GM18508 (cell line): ENCODE measurements around the gene HIRIP3.
"Not testable (repeated sequence)": the region's sequence is repeated elsewhere in the genome, so short reads cannot be mapped to it uniquely, and the experiment has no call there.

Experiments used
- ATAC-seq: cut with Tn5 transposase; IDR thresholded peaks from one replicate; pipeline ENCODE4 v1.9.1; 2021; ENCODE audit warnings: moderate number of reproducible peaks; ENCODE audit not compliant: insufficient read depth, unreplicated experiment

The HIRIP3 gene

DNA sequence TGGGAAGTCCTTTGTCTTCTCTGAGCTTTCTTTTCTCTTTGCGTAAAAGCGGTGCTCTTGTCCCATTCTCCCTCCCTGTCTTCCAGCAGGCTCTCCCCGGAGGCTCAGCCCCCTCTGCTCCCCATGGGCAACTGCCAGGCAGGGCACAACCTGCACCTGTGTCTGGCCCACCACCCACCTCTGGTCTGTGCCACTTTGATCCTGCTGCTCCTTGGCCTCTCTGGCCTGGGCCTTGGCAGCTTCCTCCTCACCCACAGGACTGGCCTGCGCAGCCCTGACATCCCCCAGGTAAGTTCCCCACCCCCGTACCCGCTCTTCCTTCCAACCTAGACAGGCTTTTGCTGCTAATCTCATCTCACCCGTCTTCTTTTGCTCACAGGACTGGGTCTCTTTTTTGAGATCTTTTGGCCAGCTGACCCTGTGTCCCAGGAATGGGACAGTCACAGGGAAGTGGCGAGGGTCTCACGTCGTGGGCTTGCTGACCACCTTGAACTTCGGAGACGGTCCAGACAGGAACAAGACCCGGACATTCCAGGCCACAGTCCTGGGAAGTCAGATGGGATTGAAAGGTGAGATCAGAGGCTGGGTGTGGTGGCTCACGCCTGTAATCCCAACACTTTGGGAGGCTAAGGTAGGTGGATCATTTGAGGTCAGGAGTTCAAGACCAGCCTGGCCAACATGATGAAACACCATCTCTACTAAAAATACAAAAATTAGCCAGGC lies 32.2 kb downstream of the HIRIP3 start:
- no peak for ATAC-seq

DNA sequence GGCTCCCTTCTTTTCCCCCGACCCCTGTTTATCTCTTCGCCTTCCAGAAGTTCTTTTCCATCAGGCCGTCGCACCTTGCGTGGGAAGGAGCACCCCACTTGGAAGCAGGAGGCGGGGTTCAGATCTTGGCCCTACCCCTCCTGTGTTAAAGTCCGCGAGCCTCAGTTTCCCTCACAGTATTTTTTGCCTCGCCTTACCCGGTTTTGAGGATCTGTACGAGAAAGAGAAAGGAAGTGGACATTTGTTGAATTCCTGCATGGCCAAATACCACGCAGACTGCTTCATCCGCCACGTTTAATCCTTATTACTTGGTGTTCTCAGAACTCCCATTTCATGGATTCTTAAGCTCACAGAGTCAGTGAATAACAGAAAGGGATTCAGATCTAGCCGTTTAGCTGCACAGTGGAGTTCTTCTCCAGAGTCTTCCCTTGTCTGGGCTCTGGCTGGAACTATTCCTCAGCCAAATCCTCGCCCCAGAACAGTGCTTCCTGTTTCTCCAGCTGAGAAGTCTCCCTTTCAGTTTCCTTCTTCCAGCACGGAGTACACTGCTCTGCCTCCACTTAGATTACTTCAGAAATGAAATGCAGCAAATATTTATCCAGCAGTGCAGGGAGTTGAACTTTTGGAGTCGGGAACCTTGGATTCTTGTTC lies 32.9 kb downstream of the HIRIP3 start:
- ATAC-seq, result no peak

DNA sequence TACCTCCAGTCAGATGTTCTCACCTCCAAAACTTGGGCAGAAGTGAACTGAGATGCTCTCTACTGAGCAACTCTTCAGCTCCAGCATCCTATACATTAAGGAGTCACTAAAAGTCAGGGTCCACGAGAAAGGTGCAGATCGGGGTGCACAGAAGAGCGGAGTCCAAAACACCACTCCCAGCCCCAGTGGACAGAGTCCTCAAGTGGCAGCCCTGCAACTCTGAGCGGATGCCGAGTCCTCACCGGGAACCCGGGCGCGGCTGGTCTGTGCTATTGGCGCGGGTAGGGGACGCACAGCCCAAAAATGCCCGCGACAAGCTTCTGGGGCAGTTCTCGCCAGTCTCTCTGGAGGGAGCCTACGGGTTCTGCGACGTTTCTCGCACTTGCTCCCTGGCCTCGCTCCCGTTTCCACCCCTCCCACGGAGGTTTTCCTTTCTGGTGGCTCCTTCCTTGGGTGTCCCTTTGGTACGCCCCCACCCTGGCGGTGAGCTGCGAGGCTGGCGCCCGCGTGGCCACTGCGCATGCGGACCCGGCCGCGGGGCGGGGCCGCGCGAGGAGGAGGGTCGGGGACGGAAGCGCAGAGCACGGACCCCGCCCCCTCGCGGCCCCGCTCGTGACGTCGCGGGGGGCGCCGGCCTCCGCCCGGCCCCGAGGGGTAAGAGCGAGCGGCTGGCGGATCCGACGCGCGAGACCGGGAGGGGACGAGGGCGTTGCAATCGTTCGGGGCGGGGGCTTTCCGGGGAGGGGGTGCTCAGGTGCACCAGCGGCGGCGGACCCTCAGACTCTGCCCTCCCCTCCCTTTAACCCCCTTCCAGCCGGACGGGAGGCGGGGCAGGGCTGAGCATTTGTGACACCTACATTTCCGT lies 33.7 kb downstream of the HIRIP3 start, which contains the start of gene TMEM219:
Gene TMEM219, plus strand, starts transcription at position 601 of the 865 bp plus-strand sequence. CDS start 1,065 bp downstream, outside the sequence.
- no peak for ATAC-seq

DNA sequence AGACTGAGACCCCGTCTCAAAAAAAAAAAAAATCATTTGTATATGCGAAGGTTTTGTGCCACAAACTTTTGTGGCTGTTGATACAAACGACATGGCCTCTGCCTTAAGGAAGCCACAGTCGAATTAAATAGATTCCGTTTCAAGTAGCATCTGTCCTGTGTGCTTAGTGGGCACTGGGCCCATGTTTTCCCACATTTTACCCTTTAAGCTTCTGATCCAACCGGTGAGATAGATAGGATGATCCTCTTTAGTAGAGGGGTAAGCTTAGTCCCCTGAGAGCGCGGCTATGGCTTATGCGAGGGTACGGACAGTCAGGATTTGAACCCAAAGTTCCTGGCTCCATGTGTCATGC lies 34.3 kb downstream of the HIRIP3 start:
- no peak for ATAC-seq

DNA sequence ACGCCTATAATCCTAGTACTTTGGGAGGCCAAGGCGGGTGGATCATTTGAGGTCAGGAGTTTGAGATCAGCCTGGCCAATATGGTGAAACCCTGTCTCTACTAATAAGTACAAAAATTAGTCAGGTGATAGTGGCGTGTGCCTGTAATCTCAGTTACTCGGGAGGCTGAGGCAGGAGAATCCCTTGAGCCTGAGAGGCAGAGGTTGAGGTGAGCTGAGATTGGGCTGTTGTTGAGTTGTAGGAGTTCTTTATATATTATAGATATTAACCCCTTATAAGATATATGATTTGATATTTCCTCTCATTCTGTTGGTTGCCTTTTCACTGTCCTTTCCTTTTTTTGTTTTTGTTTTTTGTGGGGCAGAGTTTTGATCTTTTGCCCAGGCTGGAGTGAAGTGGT lies 35.6 kb downstream of the HIRIP3 start:
- ATAC-seq, result not testable (repeated sequence)

DNA sequence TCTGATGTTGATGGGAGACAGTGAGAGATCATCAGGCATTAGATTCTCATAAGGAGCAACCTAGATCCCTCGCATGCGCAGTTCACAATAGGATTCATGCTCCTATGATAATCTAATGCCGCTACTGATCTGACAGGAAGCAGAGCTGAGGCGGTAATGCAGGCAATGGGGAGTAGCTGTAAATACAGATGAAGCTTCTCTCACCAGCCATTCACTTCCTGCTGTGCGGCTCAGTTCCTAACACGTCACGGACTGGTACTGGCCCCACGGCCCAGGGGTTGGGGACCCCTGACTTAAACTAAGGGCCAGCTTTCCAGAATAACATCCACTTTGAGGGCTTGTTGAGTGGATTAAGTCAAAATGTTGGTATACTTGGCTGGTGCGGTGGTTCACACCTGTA lies 36.1 kb downstream of the HIRIP3 start:
- ATAC-seq, result no peak

DNA sequence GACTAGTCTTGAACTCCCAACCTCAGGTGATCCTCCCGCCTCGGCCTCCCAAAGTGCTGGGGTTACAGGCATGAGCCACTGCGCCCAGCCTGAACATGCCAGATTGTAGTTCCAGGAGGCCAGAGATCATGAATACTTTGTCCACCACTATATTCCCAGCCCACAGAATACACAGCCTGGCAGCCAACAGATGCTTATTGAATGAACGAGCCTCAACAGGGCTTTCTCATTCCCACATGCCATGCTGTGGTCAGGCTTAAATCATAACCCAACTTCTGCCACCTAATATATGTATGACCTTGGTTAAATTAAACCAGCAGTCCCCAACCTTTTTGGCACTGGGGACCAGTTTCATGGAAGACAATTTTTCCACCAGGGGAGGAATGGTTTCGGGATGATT lies 36.7 kb downstream of the HIRIP3 start:
- ATAC-seq, result no peak

DNA sequence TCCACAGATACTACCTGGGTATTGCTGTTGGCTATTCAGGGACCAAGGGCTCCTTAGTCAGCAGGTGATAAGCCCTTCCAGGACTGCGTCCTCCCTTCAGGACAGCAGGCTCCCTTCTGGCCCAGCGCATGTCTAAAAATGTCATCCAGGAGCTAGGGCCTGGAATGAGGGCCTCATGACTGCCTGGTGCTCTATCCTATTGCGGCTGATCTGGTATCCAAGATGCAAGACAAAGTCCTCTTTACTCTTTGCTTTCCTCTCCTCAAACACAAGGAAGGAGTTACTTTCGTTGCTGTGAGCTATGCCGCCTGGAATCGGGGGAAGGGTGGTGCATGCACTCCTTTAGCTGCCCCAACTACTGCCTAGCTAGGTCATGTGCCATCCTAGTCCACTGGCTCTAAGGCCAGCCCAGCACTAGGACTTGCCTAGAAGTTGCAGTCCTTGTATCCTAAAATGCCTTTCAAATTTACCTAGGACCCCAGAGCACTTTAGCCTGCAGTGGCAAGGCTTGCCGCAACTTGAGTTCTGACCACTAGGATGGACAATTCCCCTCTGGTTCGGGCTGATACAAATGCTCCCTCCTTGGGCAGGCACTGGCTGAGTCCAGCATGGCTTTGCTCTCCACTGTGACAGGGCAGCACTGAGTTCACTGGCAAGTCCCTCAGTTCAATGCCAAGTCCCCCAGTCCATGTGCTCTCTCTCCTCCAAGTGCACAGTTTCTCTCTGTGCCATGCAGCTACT lies 43.6 kb downstream of the HIRIP3 start:
- ATAC-seq, result no peak

DNA sequence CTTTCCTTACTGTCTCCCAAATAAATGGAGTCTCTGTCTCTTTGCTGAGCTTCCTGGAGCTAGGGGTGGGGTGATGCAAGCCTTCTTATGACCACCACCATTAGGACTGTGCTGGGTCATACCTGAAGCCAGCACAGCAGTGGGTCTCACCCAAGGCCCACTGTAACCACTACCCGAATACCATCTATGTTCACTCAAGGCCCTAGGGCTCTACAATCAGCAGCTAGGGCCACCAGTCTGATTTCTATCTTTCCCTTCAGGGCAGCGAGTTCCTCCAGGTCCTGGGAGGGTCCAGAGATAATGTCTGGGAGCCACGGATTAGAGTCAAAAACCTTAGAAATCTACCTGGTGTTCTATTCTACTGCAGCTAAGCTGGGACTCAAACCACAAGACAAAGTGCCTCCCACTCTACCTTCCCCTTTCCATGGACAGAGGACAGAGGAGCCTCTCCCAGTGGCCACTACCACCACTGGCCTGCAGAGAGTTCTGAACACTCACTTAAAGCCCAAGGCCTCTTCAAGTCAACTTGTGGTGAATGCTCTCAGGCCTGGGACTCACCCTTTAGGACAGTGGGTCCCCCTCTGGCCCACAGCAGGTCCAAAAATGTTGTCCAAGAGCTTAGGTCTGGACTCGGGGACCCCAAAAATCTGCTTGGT lies 44.5 kb downstream of the HIRIP3 start:
- ATAC-seq, result no peak

DNA sequence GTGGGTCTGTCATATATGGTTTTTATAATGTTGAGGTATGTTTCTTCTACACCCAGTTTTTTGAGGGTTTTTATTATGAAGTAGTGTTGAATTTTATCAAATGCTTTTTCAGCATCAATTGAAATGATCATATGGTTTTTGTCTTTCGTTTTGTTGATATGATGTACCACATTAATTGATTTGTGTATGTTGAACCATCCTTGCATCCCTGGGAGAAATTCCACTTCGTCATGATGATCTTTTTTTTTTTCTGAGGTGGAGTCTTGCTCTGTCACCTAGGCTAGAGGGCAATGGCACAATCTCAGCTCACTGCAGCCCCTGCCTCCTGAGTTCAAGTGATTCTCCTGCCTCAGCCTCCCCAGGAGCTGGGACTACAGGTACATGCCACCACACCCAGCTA lies 47.5 kb downstream of the HIRIP3 start:
- no peak for ATAC-seq

DNA sequence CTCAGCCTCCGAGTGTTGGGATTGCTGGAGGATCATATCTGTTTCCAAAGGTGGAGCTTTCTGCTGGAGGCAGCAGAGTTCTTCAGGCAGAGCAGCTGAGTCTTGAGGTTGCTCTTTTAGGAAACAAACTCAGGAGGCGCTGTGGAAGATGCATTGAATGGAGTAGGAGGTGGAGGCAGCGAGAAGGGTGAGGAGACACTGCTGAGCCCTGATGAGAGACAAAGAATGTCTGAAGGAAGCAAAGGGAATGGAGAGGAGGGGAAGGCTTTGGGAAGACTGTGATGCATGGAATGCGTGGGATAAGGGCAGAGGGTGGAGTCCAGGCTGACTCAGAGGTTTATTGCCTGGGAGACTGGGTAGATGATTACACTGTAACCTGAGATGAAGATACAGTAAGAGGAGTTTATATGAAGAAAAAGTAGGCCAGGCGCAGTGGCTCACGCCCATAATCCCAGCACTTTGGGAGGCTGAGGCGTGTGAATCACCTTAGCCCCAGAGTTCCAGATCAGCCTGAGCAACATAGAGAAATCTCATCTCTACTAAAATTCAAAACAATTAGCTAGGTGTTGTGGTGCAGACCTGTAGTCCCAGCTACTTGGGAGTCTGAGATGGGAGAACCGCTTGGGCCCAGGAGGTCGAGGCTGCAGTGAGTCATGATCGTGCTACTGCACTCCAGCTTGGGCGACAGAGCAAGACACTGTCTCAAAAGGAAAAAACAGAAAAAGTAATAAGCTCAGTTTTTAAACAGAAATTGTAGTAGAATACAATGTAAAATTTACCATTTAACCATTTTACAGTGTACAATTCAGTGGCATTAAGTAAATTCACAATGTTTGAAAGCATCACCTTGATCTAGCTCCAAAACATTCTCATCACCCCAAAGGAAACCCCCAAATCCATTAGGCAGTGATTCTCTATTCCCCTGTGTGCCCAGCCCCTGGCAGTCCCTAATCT lies 51.3 kb downstream of the HIRIP3 start:
- ATAC-seq, result no peak
